ENCODE measurements around the gene ZC3H6. TPM values are rescaled to one million over a fixed set of nuclear protein-coding genes. Genes with fewer than 3 reads are reported as not detected.

Gene ZC3H6
- total RNA-seq, 2 experiments from 2014 or later = 18.0 to 21.4 TPM

DNA sequence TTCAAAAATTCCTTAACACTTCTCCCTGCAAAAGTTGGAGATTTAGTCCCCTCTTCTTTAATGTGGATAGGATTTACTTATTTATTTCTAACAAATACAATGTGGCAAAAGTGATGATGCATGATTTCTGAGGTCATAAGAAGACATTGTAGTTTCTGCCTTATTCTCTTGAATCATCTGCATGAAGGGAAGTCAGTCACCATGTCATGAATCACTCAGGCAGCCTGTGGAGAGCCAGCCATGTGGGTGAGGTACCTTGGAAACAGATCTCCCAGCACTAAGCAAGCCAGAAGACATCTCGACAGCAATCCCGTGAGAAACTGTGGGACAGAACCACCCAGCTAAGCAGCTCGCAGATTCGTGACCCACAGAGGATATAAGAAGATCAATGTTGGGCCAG is 17.8 kb upstream of the ZC3H6 start:
- ATAC-seq (ENCODE audit: poor library complexity) = no peak
- H3K4me1 Mint-ChIP-seq (ENCODE audit: low read depth) = peaks cover 22% of the 10 kb centered on the region
- CTCF ChIA-PET = no interaction called here

DNA sequence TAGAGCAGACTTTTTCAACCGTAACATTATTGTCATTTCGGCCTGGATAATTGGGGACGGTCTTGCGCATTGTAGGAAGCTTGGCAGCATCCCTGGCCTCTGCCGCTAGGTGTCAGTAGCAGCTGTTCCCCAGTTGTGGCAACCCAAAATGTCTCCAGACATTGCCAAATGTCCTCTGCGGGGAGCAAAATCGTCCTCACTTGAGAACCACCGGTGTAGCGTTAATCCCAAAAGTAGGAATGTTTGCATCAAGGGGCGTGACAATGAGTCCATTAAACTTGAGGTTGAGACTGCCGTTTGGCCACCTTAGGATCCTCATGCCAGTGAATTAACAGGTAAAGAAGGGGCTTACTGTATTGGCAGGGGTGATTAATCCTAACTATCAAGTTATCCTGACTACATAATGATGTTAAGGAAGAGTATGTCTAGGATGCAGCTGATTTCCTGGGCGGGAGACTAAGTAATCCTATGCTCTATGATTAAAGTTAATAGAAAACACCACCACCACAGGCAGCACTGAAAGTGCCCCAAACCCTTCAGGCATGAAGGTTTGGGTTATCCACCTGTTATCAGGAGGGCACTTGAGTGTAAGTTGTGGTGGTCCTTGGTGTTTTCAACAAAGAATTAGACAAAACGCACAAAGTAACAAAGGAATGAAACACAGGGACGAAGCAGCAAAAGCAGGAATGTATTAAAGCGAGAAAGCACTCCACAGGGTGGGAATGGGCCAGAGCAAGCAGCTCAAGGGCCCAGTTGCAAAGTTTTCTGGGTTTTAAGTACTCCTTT is 15.7 kb upstream of the ZC3H6 start:
- intact Hi-C loops (cut with DNase I, micrococcal nuclease) = loop anchor here (1.0 to 5.0 kb wide), 8 partner anchors 17 to 323 kb away; partner anchors contain the start of genes TMEM87B (in 1 of the 2) and TTL (in 1 of the 2)
- Histone ChIP-seq H3K27ac (ENCODE audit: low read depth in 1 of 2, low read length in 2 of 2) (no peak overlapping the region), H3K4me3 (ENCODE audit: low read length) (no peak overlapping the region), H3K4me1 (ENCODE audit: insufficient read depth, low read length) (peaks cover 15% of the 10 kb centered on the region), H3K9me3 (ENCODE audit: control insufficient read depth in 1 of 2, insufficient read depth in 1 of 2, low read length in 2 of 2) (peaks cover 0 to 4% of the 10 kb centered on the region in 2 experiments), H3K27me3 (ENCODE audit: control insufficient read depth in 1 of 2, insufficient read depth in 2 of 2, low read length in 2 of 2) (peaks cover 0 to 4% of the 10 kb centered on the region in 2 experiments), H3K36me3 (ENCODE audit: insufficient read depth, low read length) (no peaks in the 10 kb centered on the region)
- H3K4me1 Mint-ChIP-seq (ENCODE audit: low read depth) = peaks cover 7% of the 10 kb centered on the region
- H3K36me3 Mint-ChIP-seq (ENCODE audit: low read depth) = no peaks in the 10 kb centered on the region
- H3K9me3 Mint-ChIP-seq = no peaks in the 10 kb centered on the region
- TF ChIP-seq, protein P1, sequence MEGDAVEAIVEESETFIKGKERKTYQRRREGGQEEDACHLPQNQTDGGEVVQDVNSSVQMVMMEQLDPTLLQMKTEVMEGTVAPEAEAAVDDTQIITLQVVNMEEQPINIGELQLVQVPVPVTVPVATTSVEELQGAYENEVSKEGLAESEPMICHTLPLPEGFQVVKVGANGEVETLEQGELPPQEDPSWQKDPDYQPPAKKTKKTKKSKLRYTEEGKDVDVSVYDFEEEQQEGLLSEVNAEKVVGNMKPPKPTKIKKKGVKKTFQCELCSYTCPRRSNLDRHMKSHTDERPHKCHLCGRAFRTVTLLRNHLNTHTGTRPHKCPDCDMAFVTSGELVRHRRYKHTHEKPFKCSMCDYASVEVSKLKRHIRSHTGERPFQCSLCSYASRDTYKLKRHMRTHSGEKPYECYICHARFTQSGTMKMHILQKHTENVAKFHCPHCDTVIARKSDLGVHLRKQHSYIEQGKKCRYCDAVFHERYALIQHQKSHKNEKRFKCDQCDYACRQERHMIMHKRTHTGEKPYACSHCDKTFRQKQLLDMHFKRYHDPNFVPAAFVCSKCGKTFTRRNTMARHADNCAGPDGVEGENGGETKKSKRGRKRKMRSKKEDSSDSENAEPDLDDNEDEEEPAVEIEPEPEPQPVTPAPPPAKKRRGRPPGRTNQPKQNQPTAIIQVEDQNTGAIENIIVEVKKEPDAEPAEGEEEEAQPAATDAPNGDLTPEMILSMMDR (IDR thresholded peaks at IDR 0.05) = peak; percentile 97
- ChIA-PET POLR2A (interaction anchor here (0.6 to 2.9 kb wide), 7 partner anchors 15 to 223 kb away, joined by 3 to 19 read pairs (median 5); partner anchors contain the start of gene RGPD8), CTCF (interaction anchor here (0.8 to 3.4 kb wide), 15 partner anchors 12 to 172 kb away, joined by 3 to 16 read pairs (median 4); partner anchors contain the start of gene ZC3H6)
- H3K27me3 Mint-ChIP-seq = no peaks in the 10 kb centered on the region
- ATAC-seq (ENCODE audit: poor library complexity) = peak; percentile 51
- DNase-seq = peak; percentile 75 to 91 (median 82)
- H3K27ac Mint-ChIP-seq = no peak overlapping the region
- H3K4me3 Mint-ChIP-seq = peak overlapping the region; percentile 5

More for the DNA sequence above, 17.8 kb upstream of the ZC3H6 start:
- peaks cover 29% of the 10 kb centered on the region for H3K4me1 ChIP-seq (ENCODE audit: insufficient read depth, low read length)
- no peak overlapping the region for H3K4me3 ChIP-seq (ENCODE audit: low read length)
- Mint-ChIP-seq H3K27me3 (no peaks in the 10 kb centered on the region), H3K27ac (no peak overlapping the region), H3K4me3 (no peak overlapping the region), H3K9me3 (no peaks in the 10 kb centered on the region), H3K36me3 (ENCODE audit: low read depth) (peaks cover 4% of the 10 kb centered on the region)
- peak in 2 of 14 experiments; percentile 26 to 45 for DNase-seq
- intact Hi-C loops (cut with DNase I, micrococcal nuclease) = loop anchor here in 1 of 2 experiments (5.0 kb wide), 2 partner anchors 200 to 225 kb away; partner anchors contain the start of genes TMEM87B and TTL
- peaks cover 0 to 2% of the 10 kb centered on the region in 2 experiments for H3K27me3 ChIP-seq (ENCODE audit: control insufficient read depth in 1 of 2, insufficient read depth in 2 of 2, low read length in 2 of 2)
- TF ChIP-seq, protein P1 (IDR thresholded peaks at IDR 0.05) = no peak
- POLR2A ChIA-PET = no interaction called here
- H3K9me3 ChIP-seq (ENCODE audit: control insufficient read depth in 1 of 2, insufficient read depth in 1 of 2, low read length in 2 of 2) = peaks cover 0 to 1% of the 10 kb centered on the region in 2 experiments
- no peak overlapping the region for H3K27ac ChIP-seq (ENCODE audit: low read depth in 1 of 2, low read length in 2 of 2)
- no peaks in the 10 kb centered on the region for H3K36me3 ChIP-seq (ENCODE audit: insufficient read depth, low read length)

DNA sequence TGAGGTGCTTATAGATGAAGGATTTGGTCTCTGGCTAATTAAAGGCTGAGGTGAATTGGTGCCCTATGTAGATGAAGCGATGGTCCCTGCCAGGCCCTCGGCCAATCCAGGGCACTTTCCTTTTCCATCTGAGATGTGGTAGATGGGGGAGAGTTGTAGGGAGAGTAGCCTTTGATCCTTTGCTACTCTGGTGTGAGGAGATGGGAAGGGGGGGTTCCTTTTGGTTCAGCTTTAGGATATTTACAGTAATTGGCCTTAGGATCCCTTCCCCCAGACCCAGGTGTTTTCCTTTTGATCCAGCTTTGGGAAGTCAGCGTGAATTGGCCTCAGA is 15.1 kb upstream of the ZC3H6 start:
- H3K27me3 Mint-ChIP-seq = no peaks in the 10 kb centered on the region
- DNase-seq (no peak), ATAC-seq (ENCODE audit: poor library complexity) (no peak)
- Histone ChIP-seq H3K9me3 (ENCODE audit: control insufficient read depth in 1 of 2, insufficient read depth in 1 of 2, low read length in 2 of 2) (peaks cover 0 to 4% of the 10 kb centered on the region in 2 experiments), H3K27ac (ENCODE audit: low read depth in 1 of 2, low read length in 2 of 2) (no peak overlapping the region), H3K4me1 (ENCODE audit: insufficient read depth, low read length) (peaks cover 12% of the 10 kb centered on the region), H3K27me3 (ENCODE audit: control insufficient read depth in 1 of 2, insufficient read depth in 2 of 2, low read length in 2 of 2) (peaks cover 0 to 4% of the 10 kb centered on the region in 2 experiments), H3K36me3 (ENCODE audit: insufficient read depth, low read length) (no peaks in the 10 kb centered on the region), H3K4me3 (ENCODE audit: low read length) (no peak overlapping the region)
- H3K4me3 Mint-ChIP-seq = no peak overlapping the region
- H3K27ac Mint-ChIP-seq = no peak overlapping the region
- H3K4me1 Mint-ChIP-seq (ENCODE audit: low read depth) = peaks cover 7% of the 10 kb centered on the region
- H3K36me3 Mint-ChIP-seq (ENCODE audit: low read depth) = no peaks in the 10 kb centered on the region
- TF ChIP-seq, protein P1 (IDR thresholded peaks at IDR 0.05) = no peak
- H3K9me3 Mint-ChIP-seq = no peaks in the 10 kb centered on the region
- intact Hi-C loops (cut with DNase I, micrococcal nuclease) = loop anchor here in 1 of 2 experiments (2.0 to 5.0 kb wide), 2 partner anchors 42 to 175 kb away; no protein-coding TSS in a partner anchor
- ChIA-PET POLR2A (interaction anchor here (1.4 to 2.9 kb wide), 4 partner anchors 15 to 223 kb away, joined by 3 to 19 read pairs (median 7); no protein-coding TSS in a partner anchor), CTCF (interaction anchor here (0.8 to 3.4 kb wide), 6 partner anchors 15 to 173 kb away, joined by 3 to 16 read pairs (median 7); partner anchors contain the start of genes RGPD8 and ZC3H6)
